ENCODE data around the gene ZNRF1.

DNA sequence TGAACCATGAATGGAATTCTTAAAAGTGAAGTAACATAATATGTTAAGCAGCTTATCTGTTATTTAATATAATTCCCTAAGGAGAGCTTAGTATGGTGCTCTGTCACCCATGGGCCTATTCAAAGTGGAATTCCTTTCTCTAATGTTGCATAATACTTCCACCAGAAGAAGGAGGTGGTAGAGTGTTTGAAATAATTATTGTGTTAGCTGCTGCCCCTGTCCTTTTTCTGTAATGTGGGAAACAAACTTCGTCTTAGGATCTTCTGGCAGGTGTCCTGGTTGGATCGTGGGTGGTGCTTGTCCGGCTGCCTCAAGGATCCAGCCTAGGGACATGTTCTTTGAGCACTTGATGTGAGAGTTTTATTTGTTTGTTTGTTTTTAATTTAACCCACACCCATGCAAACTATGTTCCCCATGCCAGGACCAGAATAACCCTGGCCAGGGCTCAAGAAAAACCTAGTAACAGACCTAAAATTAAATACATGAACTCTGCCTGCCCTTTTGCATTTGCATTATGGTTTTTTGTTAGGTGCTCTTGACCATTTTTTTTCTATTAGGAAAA, 46.1 kb downstream of the ZNRF1 start:
- TF ChIP-seq POLR2A (IDR thresholded peaks at IDR 0.05): no peak
- TF ChIP-seq, protein P1, sequence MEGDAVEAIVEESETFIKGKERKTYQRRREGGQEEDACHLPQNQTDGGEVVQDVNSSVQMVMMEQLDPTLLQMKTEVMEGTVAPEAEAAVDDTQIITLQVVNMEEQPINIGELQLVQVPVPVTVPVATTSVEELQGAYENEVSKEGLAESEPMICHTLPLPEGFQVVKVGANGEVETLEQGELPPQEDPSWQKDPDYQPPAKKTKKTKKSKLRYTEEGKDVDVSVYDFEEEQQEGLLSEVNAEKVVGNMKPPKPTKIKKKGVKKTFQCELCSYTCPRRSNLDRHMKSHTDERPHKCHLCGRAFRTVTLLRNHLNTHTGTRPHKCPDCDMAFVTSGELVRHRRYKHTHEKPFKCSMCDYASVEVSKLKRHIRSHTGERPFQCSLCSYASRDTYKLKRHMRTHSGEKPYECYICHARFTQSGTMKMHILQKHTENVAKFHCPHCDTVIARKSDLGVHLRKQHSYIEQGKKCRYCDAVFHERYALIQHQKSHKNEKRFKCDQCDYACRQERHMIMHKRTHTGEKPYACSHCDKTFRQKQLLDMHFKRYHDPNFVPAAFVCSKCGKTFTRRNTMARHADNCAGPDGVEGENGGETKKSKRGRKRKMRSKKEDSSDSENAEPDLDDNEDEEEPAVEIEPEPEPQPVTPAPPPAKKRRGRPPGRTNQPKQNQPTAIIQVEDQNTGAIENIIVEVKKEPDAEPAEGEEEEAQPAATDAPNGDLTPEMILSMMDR (IDR thresholded peaks at IDR 0.05): no peak

Measured in heart left ventricle (tissue), 13 donors.